Stimulated activated CD8-positive, alpha-beta memory T cell treated with anti-CD3 and anti-CD28 coated beads, Interleukin-12 subunit alpha, Interleukin-12 subunit beta, amount 100 ng/mL, for 24 hours (primary cell): ENCODE measurements around the gene GUCY2D.

ENCODE experiments used
- DNase-seq: peaks from one replicate; pipeline ENCODE4 v3.0.0-alpha.2; 2020; ENCODE audit errors: extremely low read depth

The GUCY2D gene

DNA sequence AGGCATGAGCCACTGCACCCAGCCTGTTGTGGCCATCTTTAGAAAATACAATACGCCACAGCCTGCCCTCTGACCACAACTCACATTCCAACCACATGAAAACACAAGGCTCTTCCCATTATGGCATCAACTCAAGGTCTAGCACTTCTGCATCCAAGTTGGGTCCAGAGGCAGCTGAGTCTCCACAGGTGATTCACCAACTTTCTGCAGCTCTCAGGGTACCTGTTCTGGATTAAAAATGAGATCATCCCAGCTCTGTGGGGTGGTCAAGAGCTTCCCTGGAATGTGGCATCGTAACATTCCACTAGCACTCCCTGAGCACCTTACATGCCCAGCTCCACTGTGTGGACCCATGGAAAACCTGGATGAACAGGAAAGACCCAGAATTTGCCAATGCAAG is 9.9 kb upstream of the GUCY2D start:
- no peak for DNase-seq

- DNase-seq = no peak
Observed at GRCh38 chr17:7992924-7993323, 9.5 kb upstream of the GUCY2D start.

- no peak for DNase-seq
Observed at GRCh38 chr17:7993972-7994589, 8.3 kb upstream of the GUCY2D start.

DNA sequence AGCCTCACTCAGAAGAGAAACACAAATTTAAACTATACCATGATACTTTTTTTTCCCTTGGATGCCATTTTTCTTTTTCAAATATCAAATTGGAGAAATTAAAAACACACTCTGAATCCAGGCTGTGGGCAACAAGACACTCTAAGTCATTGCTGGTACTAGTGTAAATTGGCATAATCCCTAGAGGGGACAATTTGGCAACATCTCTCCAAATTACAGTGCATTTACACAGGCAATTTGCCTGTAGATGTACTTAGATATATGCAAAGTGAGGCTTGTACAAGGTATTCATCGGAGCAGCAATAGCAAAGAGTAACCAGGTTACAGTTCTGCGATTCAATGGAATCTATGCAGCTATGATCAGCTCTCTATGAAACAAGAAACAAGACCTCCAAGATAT is 6.7 kb upstream of the GUCY2D start:
- DNase-seq = no peak

DNA sequence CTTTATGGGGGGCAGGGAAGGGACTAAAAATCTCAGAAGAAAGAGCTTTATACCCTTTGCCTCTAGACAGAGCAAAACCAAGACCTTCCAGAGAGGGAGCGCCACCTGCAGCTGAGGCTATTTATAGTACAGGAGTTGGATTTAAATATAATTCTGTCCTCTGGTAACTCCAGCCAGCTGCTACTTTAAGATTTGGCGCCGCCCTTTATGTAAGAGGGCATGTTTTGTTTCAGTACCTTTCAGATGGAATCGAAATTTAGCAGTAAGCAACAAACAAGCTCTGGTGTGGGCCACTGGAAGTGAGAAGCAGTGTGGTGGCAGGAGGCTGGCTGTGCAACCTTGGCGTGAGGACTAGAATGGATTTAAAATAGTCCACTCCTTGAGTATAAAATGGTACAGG is 5.2 kb upstream of the GUCY2D start:
- DNase-seq = no peak

- DNase-seq = no peak
Observed at GRCh38 chr17:8002721-8003593, 542 bp downstream of the GUCY2D start.

- DNase-seq = no peak
Observed at GRCh38 chr17:8003594-8004181, 1.3 kb downstream of the GUCY2D start.

DNA sequence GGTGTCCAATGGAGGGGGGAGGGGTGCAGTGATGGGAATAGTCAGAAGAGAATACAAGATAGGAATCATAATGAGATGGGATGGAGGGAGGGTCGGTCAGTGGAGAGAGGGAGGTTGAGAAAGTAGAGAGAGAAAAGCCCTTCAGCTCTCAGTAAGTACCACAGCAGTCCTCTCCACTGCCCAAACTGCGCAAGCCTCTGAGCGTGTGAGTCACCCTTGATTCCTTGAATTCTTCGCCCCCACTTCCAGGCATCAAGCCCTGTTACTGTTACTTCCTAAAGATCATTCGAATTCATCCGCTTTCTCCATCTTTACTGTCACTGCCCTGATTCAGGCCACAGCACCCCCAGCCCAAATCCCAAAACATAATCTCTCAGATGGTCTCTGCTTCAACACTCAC is 2.5 kb downstream of the GUCY2D start:
- no peak for DNase-seq

GRCh38 chr17:8005357-8005756 is 2.9 kb downstream of the GUCY2D start:
- no peak for DNase-seq

DNA sequence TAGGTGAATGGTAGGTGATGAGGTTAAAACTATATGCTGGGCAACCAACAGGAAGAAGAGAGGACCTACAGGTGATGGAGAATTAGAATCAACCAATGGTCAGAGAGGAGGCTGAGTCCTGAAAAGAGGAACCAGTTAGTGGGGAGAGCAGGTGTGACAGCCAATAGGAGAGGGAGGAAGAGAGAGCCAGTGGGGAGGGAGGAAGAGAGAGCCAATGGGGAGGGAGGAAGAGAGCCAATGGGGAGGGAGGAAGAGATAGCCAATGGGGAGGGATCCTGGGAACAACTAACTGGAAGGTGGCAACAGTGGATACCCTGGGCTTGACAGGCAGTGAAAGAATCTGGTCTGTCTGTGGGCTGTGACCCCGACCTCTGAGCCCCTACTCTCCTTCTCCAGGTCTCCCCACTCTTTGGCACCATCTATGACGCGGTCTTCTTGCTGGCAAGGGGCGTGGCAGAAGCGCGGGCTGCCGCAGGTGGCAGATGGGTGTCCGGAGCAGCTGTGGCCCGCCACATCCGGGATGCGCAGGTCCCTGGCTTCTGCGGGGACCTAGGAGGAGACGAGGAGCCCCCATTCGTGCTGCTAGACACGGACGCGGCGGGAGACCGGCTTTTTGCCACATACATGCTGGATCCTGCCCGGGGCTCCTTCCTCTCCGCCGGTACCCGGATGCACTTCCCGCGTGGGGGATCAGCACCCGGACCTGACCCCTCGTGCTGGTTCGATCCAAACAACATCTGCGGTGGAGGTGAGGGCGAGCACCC is 3.7 kb downstream of the GUCY2D start:
- DNase-seq = no peak

DNA sequence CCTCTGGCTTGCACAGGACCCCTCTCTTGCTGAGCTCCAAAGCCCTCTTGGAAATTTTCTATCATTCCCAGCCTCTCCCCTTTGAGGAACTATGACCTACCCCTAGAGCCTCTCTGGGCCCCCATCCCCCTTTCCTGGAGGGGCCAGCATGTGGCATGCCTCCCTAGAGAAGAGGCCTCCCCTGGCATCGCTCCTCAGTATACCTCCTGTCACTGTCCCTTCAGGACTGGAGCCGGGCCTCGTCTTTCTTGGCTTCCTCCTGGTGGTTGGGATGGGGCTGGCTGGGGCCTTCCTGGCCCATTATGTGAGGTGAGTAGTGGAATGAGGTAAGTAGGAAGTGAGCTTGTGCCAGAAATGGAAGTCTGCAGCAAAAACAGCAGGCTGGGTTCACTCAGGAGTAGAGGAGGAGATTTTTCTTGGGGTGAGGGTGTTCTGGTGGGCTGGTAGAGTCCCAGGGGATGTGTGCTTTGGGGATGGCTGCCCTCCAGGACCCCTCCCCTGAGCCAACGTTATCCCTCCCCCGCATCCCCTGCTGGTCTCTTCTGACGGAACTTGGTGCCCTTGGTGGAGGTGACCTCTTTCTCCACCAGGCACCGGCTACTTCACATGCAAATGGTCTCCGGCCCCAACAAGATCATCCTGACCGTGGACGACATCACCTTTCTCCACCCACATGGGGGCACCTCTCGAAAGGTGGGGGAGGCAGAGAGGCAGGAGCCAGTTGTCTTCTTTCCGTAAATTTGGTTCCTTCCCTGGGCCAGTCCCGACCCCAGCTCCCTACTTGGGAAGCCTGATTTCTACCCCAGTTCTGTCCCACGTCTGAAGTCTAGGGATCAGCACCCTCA is 4.6 kb downstream of the GUCY2D start:
- DNase-seq = no peak

DNA sequence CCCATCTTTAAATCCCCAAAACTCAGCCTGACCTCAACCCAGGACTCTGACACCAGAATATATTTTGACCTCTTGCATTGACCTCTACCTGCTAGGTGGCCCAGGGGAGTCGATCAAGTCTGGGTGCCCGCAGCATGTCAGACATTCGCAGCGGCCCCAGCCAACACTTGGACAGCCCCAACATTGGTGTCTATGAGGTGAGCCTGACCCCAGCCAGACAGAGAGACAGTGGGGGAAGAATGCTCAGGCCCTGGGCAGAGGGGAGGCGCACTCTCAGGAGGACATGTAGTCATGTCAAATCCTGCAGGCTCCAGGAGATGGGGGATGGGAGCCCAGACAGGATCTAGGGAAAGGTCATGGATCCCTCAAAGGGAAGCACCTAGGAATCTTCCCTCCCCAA is 5.4 kb downstream of the GUCY2D start:
- DNase-seq = no peak

DNA sequence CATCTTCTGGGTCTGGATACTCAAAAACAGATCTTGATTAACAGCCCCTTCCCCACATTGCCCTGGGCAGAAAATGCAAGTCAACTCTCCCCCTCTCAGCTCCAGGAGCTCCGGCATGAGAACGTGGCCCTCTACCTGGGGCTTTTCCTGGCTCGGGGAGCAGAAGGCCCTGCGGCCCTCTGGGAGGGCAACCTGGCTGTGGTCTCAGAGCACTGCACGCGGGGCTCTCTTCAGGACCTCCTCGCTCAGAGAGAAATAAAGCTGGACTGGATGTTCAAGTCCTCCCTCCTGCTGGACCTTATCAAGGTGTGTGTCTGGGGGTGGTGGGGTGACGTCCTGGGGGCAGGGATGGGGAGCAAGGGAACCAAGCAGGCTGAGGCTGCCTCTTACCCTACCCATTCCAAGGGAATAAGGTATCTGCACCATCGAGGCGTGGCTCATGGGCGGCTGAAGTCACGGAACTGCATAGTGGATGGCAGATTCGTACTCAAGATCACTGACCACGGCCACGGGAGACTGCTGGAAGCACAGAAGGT is 9.7 kb downstream of the GUCY2D start:
- no peak for DNase-seq

GRCh38 chr17:8012996-8013640 is 10.7 kb downstream of the GUCY2D start:
- DNase-seq = no peak

DNA sequence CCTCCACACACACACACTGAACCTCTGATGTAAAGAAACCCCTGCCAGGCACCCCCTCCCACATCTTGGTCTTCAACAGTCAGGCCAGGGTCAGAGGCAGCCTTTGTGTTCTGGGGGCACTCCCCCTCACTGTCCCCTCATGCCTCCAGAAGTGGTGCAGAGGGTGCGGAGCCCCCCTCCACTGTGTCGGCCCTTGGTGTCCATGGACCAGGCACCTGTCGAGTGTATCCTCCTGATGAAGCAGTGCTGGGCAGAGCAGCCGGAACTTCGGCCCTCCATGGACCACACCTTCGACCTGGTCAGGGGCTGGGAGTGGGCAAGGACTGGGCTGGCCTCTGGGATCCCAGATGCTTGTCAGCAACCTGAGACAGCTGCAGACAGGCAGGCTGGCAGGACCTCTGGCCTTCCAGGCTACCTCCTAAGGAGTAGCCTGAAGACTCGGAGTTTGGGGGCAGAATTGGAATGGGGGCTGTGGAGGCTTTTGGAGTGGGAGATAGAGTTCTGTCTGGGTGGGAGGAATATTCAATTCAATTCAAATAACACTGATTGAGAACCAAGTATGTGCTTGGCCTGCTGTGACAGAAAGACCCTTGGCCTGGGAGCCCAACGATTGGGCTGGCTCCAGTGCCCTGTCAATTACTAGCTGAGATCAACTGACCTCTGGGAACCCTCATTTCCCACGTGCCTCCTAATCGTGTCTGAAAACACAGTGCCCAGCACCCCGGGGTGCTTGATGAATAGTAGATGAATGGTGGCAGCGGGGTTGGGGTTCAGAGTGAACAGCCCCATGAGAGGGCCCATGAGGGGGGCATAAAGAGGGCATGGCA is 11.5 kb downstream of the GUCY2D start:
- no peak for DNase-seq

DNA sequence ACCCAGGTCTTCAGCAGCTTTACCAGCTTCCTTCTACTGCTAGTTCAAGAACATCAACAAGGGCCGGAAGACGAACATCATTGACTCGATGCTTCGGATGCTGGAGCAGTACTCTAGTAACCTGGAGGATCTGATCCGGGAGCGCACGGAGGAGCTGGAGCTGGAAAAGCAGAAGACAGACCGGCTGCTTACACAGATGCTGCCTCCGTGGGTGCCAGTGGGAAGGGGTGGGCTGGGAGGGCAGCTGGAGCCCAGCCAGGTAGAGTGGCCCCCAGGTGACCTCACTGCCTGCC is 12.1 kb downstream of the GUCY2D start:
- no peak for DNase-seq

DNA sequence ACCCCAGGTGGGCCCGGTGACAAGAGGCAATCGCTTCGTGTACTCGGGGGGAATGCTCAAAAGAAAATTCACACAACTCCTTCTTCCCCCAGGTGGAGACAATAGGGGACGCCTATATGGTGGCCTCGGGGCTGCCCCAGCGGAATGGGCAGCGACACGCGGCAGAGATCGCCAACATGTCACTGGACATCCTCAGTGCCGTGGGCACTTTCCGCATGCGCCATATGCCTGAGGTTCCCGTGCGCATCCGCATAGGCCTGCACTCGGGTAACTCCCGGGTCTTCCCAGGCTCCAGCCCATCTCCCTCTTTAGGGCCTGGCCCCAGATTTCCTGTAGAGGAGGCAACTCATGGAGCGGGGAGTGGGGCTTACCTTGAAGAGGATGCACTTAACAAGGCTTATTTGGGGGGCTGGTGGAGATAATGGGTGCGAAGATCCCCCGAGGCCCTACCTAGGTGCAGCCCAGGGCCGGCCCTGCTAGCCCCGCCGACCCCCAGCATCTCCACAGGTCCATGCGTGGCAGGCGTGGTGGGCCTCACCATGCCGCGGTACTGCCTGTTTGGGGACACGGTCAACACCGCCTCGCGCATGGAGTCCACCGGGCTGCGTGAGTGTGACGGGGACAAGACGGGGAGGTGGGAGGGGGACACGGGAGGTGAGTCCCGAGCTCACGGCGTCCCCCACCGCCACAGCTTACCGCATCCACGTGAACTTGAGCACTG is 13.0 kb downstream of the GUCY2D start:
- DNase-seq = no peak

DNA sequence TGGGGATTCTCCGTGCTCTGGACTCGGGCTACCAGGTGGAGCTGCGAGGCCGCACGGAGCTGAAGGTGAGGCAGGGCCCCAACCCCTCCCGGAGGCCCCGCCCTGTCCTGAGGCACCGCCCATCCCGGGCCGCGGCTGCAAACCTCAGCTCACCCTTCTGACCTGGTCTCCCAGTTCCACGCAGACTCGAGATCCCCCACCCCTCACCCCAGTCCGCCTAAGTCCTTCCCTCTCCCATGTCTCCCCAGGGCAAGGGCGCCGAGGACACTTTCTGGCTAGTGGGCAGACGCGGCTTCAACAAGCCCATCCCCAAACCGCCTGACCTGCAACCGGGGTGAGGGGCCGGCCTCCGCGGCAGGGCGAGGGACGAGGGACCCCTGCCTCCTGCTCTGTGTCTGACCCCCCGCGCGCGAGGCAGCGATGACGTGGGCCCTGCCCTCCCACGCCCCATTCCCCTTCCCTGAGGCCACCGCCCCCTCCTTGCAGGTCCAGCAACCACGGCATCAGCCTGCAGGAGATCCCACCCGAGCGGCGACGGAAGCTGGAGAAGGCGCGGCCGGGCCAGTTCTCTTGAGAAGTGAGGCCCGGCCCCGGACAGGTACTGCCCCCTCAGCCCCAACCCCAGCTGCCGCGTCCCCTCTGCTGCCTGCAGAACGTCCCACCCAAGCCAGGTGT is 13.7 kb downstream of the GUCY2D start:
- no peak for DNase-seq
